WI38 (cell line): ENCODE data around the gene BMPER.

Experiments used
- H3K4me3 ChIP-seq: 2 replicates; pipeline ENCODE4 v1.5.1; 2011; ENCODE audit warnings: low read depth, mild to moderate bottlenecking, control low read depth, low read length
- CTCF ChIP-seq: IDR thresholded peaks from 2 replicates; pipeline ENCODE4 v1.5.1; 2012; ENCODE audit warnings: low read depth, mild to moderate bottlenecking, control low read depth, low read length

BMPER gene

GRCh38 chr7:34133983-34134782 is 228.8 kb downstream of the BMPER start:
- peak overlapping the region; percentile 16 for H3K4me3 ChIP-seq
- peak; percentile 78 for TF ChIP-seq CTCF

GRCh38 chr7:34135924-34136323 is 230.6 kb downstream of the BMPER start:
- H3K4me3 ChIP-seq: no peak overlapping the region
- no peak for TF ChIP-seq CTCF

- no peak overlapping the region for H3K4me3 ChIP-seq
- TF ChIP-seq CTCF: no peak
Measured at GRCh38 chr7:34136698-34137097, 231.4 kb downstream of the BMPER start.

- H3K4me3 ChIP-seq: no peak overlapping the region
- TF ChIP-seq CTCF: no peak
Measured at GRCh38 chr7:34137176-34137575, 231.8 kb downstream of the BMPER start.

GRCh38 chr7:34138483-34138882 is 233.1 kb downstream of the BMPER start:
- no peak overlapping the region for H3K4me3 ChIP-seq
- TF ChIP-seq CTCF: no peak

GRCh38 chr7:34139086-34139485 is 233.7 kb downstream of the BMPER start:
- no peak for TF ChIP-seq CTCF
- H3K4me3 ChIP-seq: no peak overlapping the region

- no peak overlapping the region for H3K4me3 ChIP-seq
- TF ChIP-seq CTCF: no peak
Measured at GRCh38 chr7:34140066-34140465, 234.7 kb downstream of the BMPER start.
